Measurements from ENCODE around the gene FOXN3.
"Not testable (repeated sequence)": the region's sequence is repeated elsewhere in the genome, so short reads cannot be mapped to it uniquely, and the experiment has no call there.

FOXN3 gene

DNA sequence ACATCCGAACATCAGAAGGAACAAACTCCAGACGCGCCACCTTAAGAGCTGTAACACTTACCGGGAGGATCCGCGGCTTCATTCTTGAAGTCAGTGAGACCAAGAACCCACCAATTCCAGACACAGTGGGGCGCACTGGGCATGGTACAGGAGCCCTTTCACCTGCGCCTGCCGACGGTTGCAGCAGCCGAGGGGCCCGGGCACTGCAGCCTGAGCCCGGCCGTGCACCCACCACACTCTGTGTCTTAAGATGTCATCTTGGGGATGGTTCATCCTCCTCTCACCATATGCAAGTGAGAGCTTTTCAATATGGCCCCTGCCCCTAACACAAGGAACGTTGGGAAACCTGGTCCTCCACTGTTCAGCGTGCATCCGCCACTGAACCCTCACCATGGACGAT, 304.3 kb downstream of the FOXN3 start:
- TF ChIP-seq, protein P1, sequence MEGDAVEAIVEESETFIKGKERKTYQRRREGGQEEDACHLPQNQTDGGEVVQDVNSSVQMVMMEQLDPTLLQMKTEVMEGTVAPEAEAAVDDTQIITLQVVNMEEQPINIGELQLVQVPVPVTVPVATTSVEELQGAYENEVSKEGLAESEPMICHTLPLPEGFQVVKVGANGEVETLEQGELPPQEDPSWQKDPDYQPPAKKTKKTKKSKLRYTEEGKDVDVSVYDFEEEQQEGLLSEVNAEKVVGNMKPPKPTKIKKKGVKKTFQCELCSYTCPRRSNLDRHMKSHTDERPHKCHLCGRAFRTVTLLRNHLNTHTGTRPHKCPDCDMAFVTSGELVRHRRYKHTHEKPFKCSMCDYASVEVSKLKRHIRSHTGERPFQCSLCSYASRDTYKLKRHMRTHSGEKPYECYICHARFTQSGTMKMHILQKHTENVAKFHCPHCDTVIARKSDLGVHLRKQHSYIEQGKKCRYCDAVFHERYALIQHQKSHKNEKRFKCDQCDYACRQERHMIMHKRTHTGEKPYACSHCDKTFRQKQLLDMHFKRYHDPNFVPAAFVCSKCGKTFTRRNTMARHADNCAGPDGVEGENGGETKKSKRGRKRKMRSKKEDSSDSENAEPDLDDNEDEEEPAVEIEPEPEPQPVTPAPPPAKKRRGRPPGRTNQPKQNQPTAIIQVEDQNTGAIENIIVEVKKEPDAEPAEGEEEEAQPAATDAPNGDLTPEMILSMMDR (IDR thresholded peaks at IDR 0.05; ENCODE audit: insufficient read depth, low read depth, low read length, missing control alignments), result no peak
- no peak for DNase-seq (ENCODE audit: low read depth)
- H3K4me3 ChIP-seq (ENCODE audit: low read length), result no peak overlapping the region

- DNase-seq (ENCODE audit: low read depth); H3K4me3 ChIP-seq (ENCODE audit: low read length): not testable (repeated sequence)
Measured at GRCh38 chr14:89111766-89112543, 305.1 kb downstream of the FOXN3 start.

DNA sequence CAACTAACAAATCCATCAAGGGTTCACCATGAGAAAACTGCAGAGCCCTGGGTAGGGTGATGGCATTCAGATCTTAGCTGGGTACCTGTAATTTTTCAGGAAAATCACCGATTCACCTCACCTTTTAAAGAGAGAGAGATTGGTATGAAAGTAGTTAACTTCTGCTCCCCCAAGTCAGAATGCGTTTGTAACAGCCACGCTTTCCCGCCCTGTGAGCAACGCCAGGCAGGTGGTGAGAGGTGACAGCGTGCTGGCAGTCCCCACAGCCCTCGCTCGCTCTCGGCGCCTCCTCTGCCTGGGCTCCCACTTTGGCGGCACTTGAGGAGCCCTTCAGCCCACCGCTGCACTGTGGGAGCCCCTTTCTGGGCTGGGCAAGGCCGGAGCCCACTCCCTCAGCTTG, 305.8 kb downstream of the FOXN3 start:
- not testable (repeated sequence) for DNase-seq (ENCODE audit: low read depth); H3K4me3 ChIP-seq (ENCODE audit: low read length)

- DNase-seq (ENCODE audit: low read depth), result no peak
Measured at GRCh38 chr14:89110110-89110509, 306.9 kb downstream of the FOXN3 start.

DNA sequence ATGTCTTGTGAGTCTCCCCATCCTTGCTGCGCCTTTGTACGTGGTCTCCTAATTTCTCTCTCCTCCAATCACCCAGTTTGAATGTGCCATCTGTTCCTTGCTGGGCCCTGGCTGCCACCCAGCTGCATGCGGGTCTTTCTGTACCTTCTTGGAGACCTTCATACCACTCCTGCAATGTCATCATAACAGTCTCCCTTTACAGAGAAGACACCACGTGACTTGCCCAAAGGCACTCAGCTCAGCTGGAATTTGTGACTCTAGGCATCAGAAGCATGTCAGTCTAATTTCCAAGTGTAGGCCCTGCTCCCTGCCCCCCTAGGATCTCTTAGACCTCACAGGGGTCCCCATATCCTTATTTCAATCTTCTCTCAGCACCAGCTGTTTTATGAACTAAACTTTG, 308.4 kb downstream of the FOXN3 start:
- DNase-seq (ENCODE audit: low read depth), result no peak
- TF ChIP-seq, protein P1 (IDR thresholded peaks at IDR 0.05; ENCODE audit: insufficient read depth, low read depth, low read length, missing control alignments), result no peak
- H3K4me3 ChIP-seq (ENCODE audit: low read length), result no peak overlapping the region

More at GRCh38 chr14:89110110-89110509, 306.9 kb downstream of the FOXN3 start:
- no peak overlapping the region for H3K4me3 ChIP-seq (ENCODE audit: low read length)
- TF ChIP-seq, protein P1 (IDR thresholded peaks at IDR 0.05; ENCODE audit: insufficient read depth, low read depth, low read length, missing control alignments), result no peak

- H3K4me3 ChIP-seq (ENCODE audit: low read length), result no peak overlapping the region
- DNase-seq (ENCODE audit: low read depth), result no peak
- TF ChIP-seq, protein P1 (IDR thresholded peaks at IDR 0.05; ENCODE audit: insufficient read depth, low read depth, low read length, missing control alignments), result no peak
Measured at GRCh38 chr14:89107626-89108025, 309.4 kb downstream of the FOXN3 start.
